Colonic mucosa (tissue), 4 donors: Measurements from ENCODE around the gene TRIM4. TPM values are rescaled to one million over a fixed set of nuclear protein-coding genes. Genes with fewer than 3 reads are reported as not detected.

Experiments
- DNase-seq: peaks from one replicate; pipeline ENCODE4 v3.0.0-alpha.2; 2020
- H3K27ac ChIP-seq: fragments of 200-600 bp; one replicate; pipeline ENCODE4 v1.8.0; 2021
- H3K27me3 ChIP-seq: fragments of 200-600 bp; one replicate; pipeline ENCODE4 v1.8.0; 2021
- H3K36me3 ChIP-seq: fragments of 200-600 bp; one replicate; pipeline ENCODE4 v1.8.0; 2021
- H3K4me1 ChIP-seq: fragments of 200-600 bp; one replicate; pipeline ENCODE4 v1.8.0; 2021; ENCODE audit warnings: mild to moderate bottlenecking
- H3K4me3 ChIP-seq: fragments of 200-600 bp; one replicate; pipeline ENCODE4 v1.8.0; 2021
- H3K9ac ChIP-seq, 2 donors: one replicate each; pipeline ENCODE4 v1.7.0; 2013; ENCODE audit warnings: control low read depth in 2 of 2, low read depth in 2 of 2, low read length in 2 of 2
- H3K9me3 ChIP-seq: fragments of 200-600 bp; one replicate; pipeline ENCODE4 v1.8.0; 2021
- intact Hi-C: fragments of 100-400 bp; cut with DNase I; formaldehyde crosslinking; loops from one replicate; pipeline ENCODE4 v1.14.1; 2022
- total RNA-seq, 2 donors: library from RNA; stranded (reverse); fragmentation: NEBNext Ultra II Directional in 1 of 2; extraction: Animal tissue kit (Norgen Biotek cat#: 25700) in 1 of 2; gene quantifications; one replicate each; pipeline ENCODE4 v1.2.1, GENCODE V29; 2021
- TF ChIP-seq, protein P1 (sequence below): fragments of 200-600 bp; IDR thresholded peaks from one replicate; pipeline ENCODE4 v1.8.0; 2022; ENCODE audit warnings: antibody characterized with exemption, mild to moderate bottlenecking
- donor health status: healthy.
- donor health status: DM: no; HTN: no; CAD: no.
- donor health status: DM: no; HTN: no; CAD: no.

Gene TRIM4
- total RNA-seq, 2 donors from 2014 or later, result 23.8 to 23.9 TPM

DNA sequence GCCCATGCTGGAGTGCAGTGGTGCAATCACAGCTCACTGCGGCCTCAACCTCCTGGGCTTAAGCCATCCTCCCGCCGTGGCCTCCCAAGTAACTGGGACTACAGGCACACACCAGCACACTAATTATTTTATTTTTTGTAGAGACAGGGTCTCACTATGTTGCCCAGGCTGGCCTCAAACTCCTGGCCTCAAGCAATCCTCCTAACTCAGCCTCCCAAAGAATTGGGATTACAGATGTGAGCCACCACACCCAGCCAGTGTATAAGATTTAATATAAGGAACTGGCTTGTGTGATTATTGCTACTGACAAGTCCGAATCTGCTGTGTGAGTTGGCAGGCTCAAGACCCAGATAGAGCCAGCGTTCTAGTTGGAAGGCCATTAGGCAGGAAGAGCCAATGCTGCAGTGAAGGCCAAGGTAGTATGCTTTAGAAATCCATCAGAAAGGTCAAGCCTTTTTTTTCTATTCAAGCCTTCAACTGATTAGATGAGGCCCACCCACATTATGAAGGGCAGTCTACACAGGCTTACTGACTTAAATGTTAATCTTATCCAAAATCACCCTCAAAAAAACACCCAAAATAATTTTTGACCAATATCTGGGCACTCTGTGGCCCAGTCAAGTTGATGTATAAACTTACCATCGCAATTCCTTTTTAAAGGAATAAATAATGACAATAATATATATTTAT lies 19.4 kb downstream of the TRIM4 start:
- TF ChIP-seq, protein P1, sequence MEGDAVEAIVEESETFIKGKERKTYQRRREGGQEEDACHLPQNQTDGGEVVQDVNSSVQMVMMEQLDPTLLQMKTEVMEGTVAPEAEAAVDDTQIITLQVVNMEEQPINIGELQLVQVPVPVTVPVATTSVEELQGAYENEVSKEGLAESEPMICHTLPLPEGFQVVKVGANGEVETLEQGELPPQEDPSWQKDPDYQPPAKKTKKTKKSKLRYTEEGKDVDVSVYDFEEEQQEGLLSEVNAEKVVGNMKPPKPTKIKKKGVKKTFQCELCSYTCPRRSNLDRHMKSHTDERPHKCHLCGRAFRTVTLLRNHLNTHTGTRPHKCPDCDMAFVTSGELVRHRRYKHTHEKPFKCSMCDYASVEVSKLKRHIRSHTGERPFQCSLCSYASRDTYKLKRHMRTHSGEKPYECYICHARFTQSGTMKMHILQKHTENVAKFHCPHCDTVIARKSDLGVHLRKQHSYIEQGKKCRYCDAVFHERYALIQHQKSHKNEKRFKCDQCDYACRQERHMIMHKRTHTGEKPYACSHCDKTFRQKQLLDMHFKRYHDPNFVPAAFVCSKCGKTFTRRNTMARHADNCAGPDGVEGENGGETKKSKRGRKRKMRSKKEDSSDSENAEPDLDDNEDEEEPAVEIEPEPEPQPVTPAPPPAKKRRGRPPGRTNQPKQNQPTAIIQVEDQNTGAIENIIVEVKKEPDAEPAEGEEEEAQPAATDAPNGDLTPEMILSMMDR, result no peak
- peaks cover 9% of the 10 kb centered on the region for H3K36me3 ChIP-seq
- H3K4me3 ChIP-seq, result no peak overlapping the region
- intact Hi-C loops, result no loop called here
- H3K9ac ChIP-seq, result no peak overlapping the region
- no peaks in the 10 kb centered on the region for H3K4me1 ChIP-seq
- no peaks in the 10 kb centered on the region for H3K27me3 ChIP-seq
- H3K27ac ChIP-seq, result no peak overlapping the region
- no peaks in the 10 kb centered on the region for H3K9me3 ChIP-seq
- no peak for DNase-seq

DNA sequence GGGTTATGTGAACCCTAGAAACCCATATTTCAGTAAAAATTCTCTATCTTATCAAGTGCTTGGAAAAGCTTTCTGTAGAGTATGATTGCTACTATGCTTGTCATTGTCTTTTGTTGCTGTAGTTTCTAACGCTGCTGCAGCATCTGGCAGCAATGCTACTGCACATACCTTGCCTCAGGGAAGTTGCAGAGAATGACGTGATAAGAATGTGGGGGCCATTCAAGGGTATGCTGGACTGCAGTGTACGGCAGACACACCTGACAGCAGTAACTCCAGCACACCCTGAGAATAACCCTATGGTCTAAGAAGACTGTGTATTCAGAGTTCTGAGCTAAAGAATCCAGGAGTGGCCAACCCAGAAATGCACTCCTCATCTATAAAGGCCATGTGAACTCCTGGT lies 20.5 kb downstream of the TRIM4 start:
- TF ChIP-seq, protein P1, result no peak
- DNase-seq, result no peak
- intact Hi-C loops, result no loop called here
- Histone ChIP-seq H3K4me3 (no peak overlapping the region), H3K9ac (no peak overlapping the region), H3K36me3 (peaks cover 9% of the 10 kb centered on the region), H3K27me3 (no peaks in the 10 kb centered on the region), H3K4me1 (no peaks in the 10 kb centered on the region), H3K9me3 (no peaks in the 10 kb centered on the region), H3K27ac (no peak overlapping the region)

DNA sequence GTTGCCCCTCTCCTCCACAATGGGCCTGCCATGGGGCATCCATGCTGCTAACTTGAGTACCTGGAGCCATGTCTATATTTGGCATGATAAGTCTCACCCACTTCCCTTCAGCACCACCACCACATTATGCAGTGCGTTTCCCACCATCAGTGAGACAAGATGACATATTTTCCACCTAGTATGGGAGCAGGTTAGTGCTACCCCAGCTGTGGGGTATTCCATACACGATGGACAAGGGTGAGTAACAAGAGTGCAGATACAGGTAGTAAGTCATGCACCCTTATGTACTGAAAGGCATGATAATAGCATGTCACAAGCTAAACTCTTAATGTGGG lies 21.3 kb downstream of the TRIM4 start:
- H3K9me3 ChIP-seq, result no peaks in the 10 kb centered on the region
- no peak for DNase-seq
- no peak overlapping the region for H3K9ac ChIP-seq
- intact Hi-C loops, result no loop called here
- TF ChIP-seq, protein P1, result no peak
- no peaks in the 10 kb centered on the region for H3K4me1 ChIP-seq
- no peaks in the 10 kb centered on the region for H3K27me3 ChIP-seq
- no peak overlapping the region for H3K4me3 ChIP-seq
- peaks cover 7% of the 10 kb centered on the region for H3K36me3 ChIP-seq
- no peak overlapping the region for H3K27ac ChIP-seq

DNA sequence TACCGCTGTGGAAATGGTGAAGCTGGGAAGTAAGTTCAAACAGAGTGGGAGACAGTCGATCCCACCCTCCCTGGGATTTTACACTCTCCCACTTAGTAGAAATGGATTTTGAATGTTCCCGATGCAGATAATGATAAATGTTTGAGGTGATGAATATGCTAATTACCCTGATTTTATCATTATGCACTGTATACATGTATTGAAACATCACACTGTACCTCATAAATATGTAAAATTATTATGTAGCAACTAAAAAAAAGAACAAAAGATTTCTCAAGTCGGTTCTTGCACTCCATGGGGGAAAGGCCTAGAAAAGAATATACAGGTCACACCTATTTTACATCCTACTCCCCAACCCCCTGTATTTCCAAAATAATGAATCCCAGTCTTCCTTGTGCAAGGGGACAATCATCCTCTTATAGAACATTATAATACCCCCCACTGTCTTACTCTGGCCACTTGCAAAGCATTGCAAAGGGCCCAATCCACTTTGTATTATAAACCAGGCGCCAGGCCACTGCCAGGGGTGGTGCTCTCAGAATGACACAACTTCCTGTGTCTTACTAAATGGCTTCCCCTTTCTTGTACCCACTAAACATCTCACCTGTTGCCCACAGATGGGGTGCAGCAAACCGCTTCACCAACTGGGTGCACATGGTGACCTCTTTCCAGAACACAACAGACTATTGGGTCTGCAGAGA lies 21.9 kb downstream of the TRIM4 start:
- H3K9me3 ChIP-seq, result no peaks in the 10 kb centered on the region
- intact Hi-C loops, result no loop called here
- H3K4me1 ChIP-seq, result no peaks in the 10 kb centered on the region
- TF ChIP-seq, protein P1, result no peak
- H3K9ac ChIP-seq, result no peak overlapping the region
- no peak for DNase-seq
- H3K27ac ChIP-seq, result no peak overlapping the region
- no peaks in the 10 kb centered on the region for H3K27me3 ChIP-seq
- peaks cover 2% of the 10 kb centered on the region for H3K36me3 ChIP-seq
- H3K4me3 ChIP-seq, result no peak overlapping the region

DNA sequence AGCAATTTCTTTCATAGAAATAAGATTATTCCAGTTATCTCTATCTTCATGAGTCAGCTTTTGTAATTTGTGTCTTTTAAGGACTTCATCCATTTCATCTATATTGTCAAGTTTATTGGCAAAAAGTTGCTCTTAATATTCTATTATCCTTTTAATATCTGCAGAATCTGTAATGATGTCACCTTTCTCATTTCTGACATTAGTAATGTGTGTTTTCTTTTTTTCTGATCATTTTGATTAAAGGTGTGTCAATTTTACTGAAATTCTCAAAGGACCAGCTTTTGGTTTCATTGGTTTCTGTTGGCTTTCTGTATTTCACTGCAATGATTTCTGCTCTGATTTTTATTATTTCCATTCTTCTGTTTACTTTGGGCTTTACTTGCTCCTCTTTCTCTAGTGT lies 24.6 kb downstream of the TRIM4 start:
- H3K36me3 ChIP-seq, result no peaks in the 10 kb centered on the region
- no peak overlapping the region for H3K27ac ChIP-seq
- intact Hi-C loops, result no loop called here
- no peak overlapping the region for H3K9ac ChIP-seq
- no peaks in the 10 kb centered on the region for H3K4me1 ChIP-seq
- H3K9me3 ChIP-seq, result no peaks in the 10 kb centered on the region
- DNase-seq, result no peak
- no peaks in the 10 kb centered on the region for H3K27me3 ChIP-seq
- H3K4me3 ChIP-seq, result no peak overlapping the region
- TF ChIP-seq, protein P1, result no peak
